ENCODE data around the gene ZMYM2. TPM values are rescaled to one million over a fixed set of nuclear protein-coding genes. Genes with fewer than 3 reads are reported as not detected.
"Not testable (repeated sequence)": the region's sequence is repeated elsewhere in the genome, so short reads cannot be mapped to it uniquely, and the experiment has no call there.

The ZMYM2 gene
- total and polyA plus RNA-seq, 8 donors: 10.1 to 42.6 (median 26.5) TPM

DNA sequence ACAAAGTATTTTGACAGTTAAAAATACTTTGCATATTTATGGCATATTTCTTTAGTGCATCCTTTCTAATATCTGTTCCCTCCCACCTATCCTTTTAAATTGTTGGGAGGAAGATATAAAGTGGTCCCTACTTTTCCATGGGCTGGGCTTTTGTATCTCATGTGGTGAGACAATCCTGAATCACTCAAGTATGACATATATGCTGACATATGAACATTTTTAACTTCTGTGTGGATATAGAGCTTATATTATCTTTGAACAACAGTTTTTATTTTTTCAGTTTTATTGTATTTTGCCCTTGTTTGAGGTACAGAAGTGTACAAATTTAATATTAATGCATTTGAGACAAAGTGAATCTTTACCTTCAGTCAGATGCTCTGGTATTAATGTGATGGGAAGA lies 3.4 kb downstream of the ZMYM2 start:
- Histone ChIP-seq H3K4me3 (no peak overlapping the region), H3K4me1 (peaks cover 18 to 45% (median 36%) of the 10 kb centered on the region in 3 donors), H3K27ac (peak overlapping the region in 1 of 4 donors; percentile 23), H3K27me3 (no peaks in the 10 kb centered on the region), H3K36me3 (peaks cover 0 to 18% (median 0%) of the 10 kb centered on the region in 3 donors), H3K9me3 (no peaks in the 10 kb centered on the region)
- TF ChIP-seq, protein P1, sequence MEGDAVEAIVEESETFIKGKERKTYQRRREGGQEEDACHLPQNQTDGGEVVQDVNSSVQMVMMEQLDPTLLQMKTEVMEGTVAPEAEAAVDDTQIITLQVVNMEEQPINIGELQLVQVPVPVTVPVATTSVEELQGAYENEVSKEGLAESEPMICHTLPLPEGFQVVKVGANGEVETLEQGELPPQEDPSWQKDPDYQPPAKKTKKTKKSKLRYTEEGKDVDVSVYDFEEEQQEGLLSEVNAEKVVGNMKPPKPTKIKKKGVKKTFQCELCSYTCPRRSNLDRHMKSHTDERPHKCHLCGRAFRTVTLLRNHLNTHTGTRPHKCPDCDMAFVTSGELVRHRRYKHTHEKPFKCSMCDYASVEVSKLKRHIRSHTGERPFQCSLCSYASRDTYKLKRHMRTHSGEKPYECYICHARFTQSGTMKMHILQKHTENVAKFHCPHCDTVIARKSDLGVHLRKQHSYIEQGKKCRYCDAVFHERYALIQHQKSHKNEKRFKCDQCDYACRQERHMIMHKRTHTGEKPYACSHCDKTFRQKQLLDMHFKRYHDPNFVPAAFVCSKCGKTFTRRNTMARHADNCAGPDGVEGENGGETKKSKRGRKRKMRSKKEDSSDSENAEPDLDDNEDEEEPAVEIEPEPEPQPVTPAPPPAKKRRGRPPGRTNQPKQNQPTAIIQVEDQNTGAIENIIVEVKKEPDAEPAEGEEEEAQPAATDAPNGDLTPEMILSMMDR (IDR thresholded peaks at IDR 0.05): no peak
- intact Hi-C loops (cut with DNase I): no loop called here
- ATAC-seq (no peak), DNase-seq (no peak), FAIRE-seq (no peak)

GRCh38 chr13:19962894-19963293 lies 4.4 kb downstream of the ZMYM2 start:
- FAIRE-seq (no peak), DNase-seq (no peak), ATAC-seq (no peak)
- intact Hi-C loops (cut with DNase I): no loop called here
- Histone ChIP-seq H3K27ac (no peak overlapping the region), H3K4me1 (peaks cover 18 to 45% (median 36%) of the 10 kb centered on the region in 3 donors), H3K36me3 (peaks cover 0 to 19% (median 0%) of the 10 kb centered on the region in 3 donors), H3K9me3 (no peaks in the 10 kb centered on the region), H3K27me3 (no peaks in the 10 kb centered on the region), H3K4me3 (no peak overlapping the region)
- 74 to 78% methylated on average over 10 of the region's 10 CpGs for WGBS, 2 donors
- TF ChIP-seq, protein P1 (IDR thresholded peaks at IDR 0.05): no peak

GRCh38 chr13:19967621-19968020 lies 9.1 kb downstream of the ZMYM2 start:
- FAIRE-seq (no peak), ATAC-seq (no peak), DNase-seq (no peak)
- no peaks in the 10 kb centered on the region for H3K9me3 ChIP-seq
- H3K4me3 ChIP-seq: no peak overlapping the region
- TF ChIP-seq, protein P1 (IDR thresholded peaks at IDR 0.05): no peak
- intact Hi-C loops (cut with DNase I): no loop called here
- H3K36me3 ChIP-seq: peaks cover 0 to 14% (median 0%) of the 10 kb centered on the region in 3 donors
- no peak overlapping the region for H3K27ac ChIP-seq
- no peaks in the 10 kb centered on the region for H3K27me3 ChIP-seq
- peaks cover 0 to 33% (median 24%) of the 10 kb centered on the region in 3 donors for H3K4me1 ChIP-seq
- WGBS, 2 donors: 90 to 95% methylated on average over 3 of the region's 3 CpGs

DNA sequence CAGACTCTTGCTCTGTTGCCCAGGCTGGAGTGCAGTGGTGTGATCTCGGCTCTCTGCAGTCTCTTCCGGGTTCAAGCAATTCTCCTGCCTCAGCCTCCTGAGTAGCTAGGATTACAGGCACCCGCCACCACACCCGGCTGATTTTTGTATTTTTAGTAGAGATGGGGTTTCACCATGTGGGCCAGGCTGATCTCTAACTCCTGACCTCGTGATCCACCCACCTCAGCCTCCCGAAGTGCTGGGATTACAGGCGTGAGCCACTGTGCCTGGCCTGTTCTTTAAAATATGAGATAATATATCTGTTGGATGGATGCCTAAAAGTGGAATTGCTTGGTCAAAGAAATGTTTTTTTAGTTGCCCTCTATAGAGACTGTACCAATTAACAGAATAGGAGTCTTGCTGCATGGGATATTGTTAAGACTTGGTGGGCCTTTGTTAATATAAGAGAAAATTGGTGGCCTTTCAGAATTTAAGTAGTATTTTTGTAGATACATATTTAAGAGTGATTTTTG lies 16.0 kb downstream of the ZMYM2 start:
- H3K36me3 ChIP-seq; H3K27me3 ChIP-seq; H3K4me3 ChIP-seq; intact Hi-C loops (cut with DNase I); ATAC-seq; FAIRE-seq; H3K9me3 ChIP-seq; DNase-seq; H3K4me1 ChIP-seq; H3K27ac ChIP-seq: not testable (repeated sequence)
- WGBS, 2 donors: 69 to 75% methylated on average over 7 of the region's 7 CpGs

GRCh38 chr13:19978831-19979437 lies 20.4 kb downstream of the ZMYM2 start:
- Histone ChIP-seq H3K4me1 (no peaks in the 10 kb centered on the region), H3K36me3 (no peaks in the 10 kb centered on the region), H3K27me3 (no peaks in the 10 kb centered on the region), H3K9me3 (no peaks in the 10 kb centered on the region), H3K4me3 (no peak overlapping the region), H3K27ac (no peak overlapping the region)
- FAIRE-seq: no peak
- DNase-seq: no peak
- ATAC-seq: no peak
- 86 to 97% methylated on average over 4 of the region's 4 CpGs for WGBS, 2 donors
- intact Hi-C loops (cut with DNase I): no loop called here
- TF ChIP-seq, protein P1 (IDR thresholded peaks at IDR 0.05): no peak
